GM12878 (cell line): ENCODE results near the gene PERM1.

Experiments
- CTCF ChIP-seq, 3 experiments: IDR thresholded peaks in 2 of 3; conservative IDR thresholded peaks in 1 of 3; 2 replicates each; pipeline ENCODE4 v1.5.1; 2011; ENCODE audit warnings: low read depth in 3 of 3, low read length in 3 of 3, mild to moderate bottlenecking in 3 of 3, control low read depth in 2 of 3, moderate library complexity in 2 of 3, inconsistent platforms in 1 of 3, mixed read lengths in 1 of 3; ENCODE audit not compliant: control insufficient read depth in 2 of 3, insufficient read depth in 1 of 3; ENCODE audit errors: extremely low read depth in 1 of 3
- E2F4 ChIP-seq: IDR thresholded peaks from 2 replicates; pipeline ENCODE4 v1.6.1; 2012; ENCODE audit warnings: low read depth, low read length, improper control_type of control experiment
- EZH2 ChIP-seq: IDR thresholded peaks from 2 replicates; pipeline ENCODE4 v1.6.1; 2012; ENCODE audit warnings: low read depth, mild to moderate bottlenecking, control low read depth, inconsistent platforms, low read length, borderline replicate concordance; ENCODE audit not compliant: control insufficient read depth
- NFXL1 ChIP-seq: fragments of 450-650 bp; IDR thresholded peaks from 2 replicates; pipeline ENCODE4 v1.6.1; 2017; ENCODE audit warnings: antibody characterized with exemption, mild to moderate bottlenecking, borderline replicate concordance
- ZNF24 ChIP-seq: fragments of 450-650 bp; IDR thresholded peaks from 2 replicates; pipeline ENCODE4 v1.6.1; 2017; ENCODE audit warnings: antibody characterized with exemption, mild to moderate bottlenecking

GRCh38 chr1:985126-985525 lies 3.2 kb upstream of the PERM1 start:
- TF ChIP-seq ZNF24, result no peak
- TF ChIP-seq CTCF (IDR thresholded peaks at IDR 0.05 in 2 of 3, conservative IDR thresholded peaks at IDR 0.05 in 1 of 3; ENCODE audit: control insufficient read depth in 2 of 3, extremely low read depth in 1 of 3, insufficient read depth in 1 of 3, low read depth in 3 of 3, low read length in 3 of 3), result no peak
- no peak for TF ChIP-seq EZH2
- TF ChIP-seq NFXL1, result no peak
- TF ChIP-seq E2F4, result no peak
